Uterus (tissue), 2 donors: ENCODE data around the gene JMJD8.

Experiments used
- CTCF ChIP-seq, 4 experiments: fragments of 200-600 bp in 2 of 4; fragments of 450-650 bp in 2 of 4; sonication (generic) in 2 of 4; IDR thresholded peaks; one replicate each; pipeline ENCODE4 v1.5.1; 2016 to 2019; ENCODE audit warnings: antibody characterized with exemption in 4 of 4, mild to moderate bottlenecking in 2 of 4, moderate library complexity in 1 of 4
- POLR2A ChIP-seq, 2 donors: fragments of 450-650 bp; IDR thresholded peaks; one replicate each; pipeline ENCODE4 v1.6.1; 2016; ENCODE audit warnings: antibody characterized with exemption in 2 of 2, mild to moderate bottlenecking in 1 of 2, moderate library complexity in 1 of 2

DNA sequence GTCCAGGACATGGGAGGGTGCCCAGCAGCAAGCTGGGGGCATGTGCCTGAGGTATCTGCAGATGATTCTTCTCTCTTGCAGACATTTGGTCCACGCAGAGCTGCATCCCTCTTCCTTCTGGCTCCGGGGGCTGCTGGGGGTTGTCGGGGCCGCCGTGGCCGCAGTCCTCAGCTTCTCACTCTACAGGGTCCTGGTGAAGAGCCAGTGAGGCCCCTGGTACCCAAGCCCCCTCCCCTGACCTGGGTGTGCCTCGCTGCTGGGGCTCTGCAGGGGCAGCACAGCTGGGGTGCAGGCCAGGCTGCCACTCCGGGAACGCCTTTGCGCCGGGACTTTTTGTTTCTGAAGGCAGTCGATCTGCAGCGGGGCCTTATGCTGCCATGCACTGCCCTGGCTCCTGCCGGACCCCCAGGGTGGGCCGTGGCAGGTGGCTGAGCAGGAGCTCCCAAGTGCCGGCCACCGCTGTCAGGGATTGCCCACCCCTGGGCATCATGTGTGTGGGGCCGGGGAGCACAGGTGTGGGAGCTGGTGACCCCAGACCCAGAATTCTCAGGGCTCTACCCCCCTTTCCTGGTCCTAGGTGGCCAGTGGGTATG lies 10.6 kb downstream of the JMJD8 start:
- TF ChIP-seq CTCF (IDR thresholded peaks at IDR 0.05) (no peak), POLR2A (IDR thresholded peaks at IDR 0.05) (no peak)
